ENCODE data around the gene RNF32.

DNA sequence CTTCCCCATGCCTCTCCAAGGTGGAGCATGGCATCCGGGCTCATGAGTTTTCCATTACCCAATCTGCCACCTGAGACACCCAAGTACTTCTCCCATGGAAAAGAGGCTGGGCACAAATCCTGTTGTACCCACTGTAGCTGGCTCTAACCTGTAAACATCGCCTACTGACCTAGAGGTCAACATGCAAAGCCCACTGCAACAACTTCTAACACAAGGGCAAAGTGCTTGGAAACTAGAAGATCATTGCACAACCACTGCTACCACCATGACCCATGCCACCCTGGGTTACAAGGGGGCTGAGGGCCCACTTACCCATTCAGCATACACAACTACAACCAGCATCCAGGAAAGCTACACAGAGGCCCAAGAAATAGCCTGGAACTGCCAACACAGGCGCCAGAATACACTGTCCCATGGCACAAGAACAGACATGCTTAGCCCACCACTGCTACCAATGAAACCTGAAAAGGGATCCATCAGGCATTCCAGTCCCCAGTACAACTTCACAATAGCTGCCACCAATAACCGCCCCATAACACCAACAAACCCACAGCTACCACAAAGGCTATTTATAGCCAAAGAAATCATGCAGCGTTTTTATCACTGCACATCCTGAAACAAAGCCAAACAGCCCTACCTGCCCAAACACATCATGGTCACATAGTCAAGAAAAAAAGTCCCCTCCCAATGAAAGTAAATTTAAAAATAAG is 63.4 kb downstream of the RNF32 start:
- no peak for TF ChIP-seq POLR2A (IDR thresholded peaks at IDR 0.05)
- TF ChIP-seq, protein P1, sequence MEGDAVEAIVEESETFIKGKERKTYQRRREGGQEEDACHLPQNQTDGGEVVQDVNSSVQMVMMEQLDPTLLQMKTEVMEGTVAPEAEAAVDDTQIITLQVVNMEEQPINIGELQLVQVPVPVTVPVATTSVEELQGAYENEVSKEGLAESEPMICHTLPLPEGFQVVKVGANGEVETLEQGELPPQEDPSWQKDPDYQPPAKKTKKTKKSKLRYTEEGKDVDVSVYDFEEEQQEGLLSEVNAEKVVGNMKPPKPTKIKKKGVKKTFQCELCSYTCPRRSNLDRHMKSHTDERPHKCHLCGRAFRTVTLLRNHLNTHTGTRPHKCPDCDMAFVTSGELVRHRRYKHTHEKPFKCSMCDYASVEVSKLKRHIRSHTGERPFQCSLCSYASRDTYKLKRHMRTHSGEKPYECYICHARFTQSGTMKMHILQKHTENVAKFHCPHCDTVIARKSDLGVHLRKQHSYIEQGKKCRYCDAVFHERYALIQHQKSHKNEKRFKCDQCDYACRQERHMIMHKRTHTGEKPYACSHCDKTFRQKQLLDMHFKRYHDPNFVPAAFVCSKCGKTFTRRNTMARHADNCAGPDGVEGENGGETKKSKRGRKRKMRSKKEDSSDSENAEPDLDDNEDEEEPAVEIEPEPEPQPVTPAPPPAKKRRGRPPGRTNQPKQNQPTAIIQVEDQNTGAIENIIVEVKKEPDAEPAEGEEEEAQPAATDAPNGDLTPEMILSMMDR (IDR thresholded peaks at IDR 0.05) = no peak

All from tibial nerve (tissue), 3 donors.